ENCODE measurements around the gene MAP1A.
A peak's percentile ranks its signal among the peaks of the same experiment; 100 is the strongest.

The MAP1A gene

GRCh38 chr15:43498990-43499389, 18.4 kb upstream of the MAP1A start:
- no peaks in the 10 kb centered on the region for H3K27me3 Mint-ChIP-seq
- CTCF ChIA-PET = interaction anchor here (1.2 kb wide), 1 partner anchor 16 kb away, joined by 3 read pairs; no protein-coding TSS in a partner anchor
- DNase-seq = no peak
- H3K4me1 Mint-ChIP-seq = peaks cover under 1% of the 10 kb centered on the region
- no peaks in the 10 kb centered on the region for H3K9me3 Mint-ChIP-seq
- H3K36me3 Mint-ChIP-seq = peaks cover 2% of the 10 kb centered on the region
- no peak overlapping the region for H3K4me3 Mint-ChIP-seq
- H3K27ac Mint-ChIP-seq = no peak overlapping the region

- Mint-ChIP-seq H3K4me3 (no peak overlapping the region), H3K27ac (no peak overlapping the region), H3K9me3 (no peaks in the 10 kb centered on the region), H3K27me3 (no peaks in the 10 kb centered on the region), H3K4me1 (no peaks in the 10 kb centered on the region), H3K36me3 (peaks cover 2% of the 10 kb centered on the region)
- CTCF ChIA-PET = interaction anchor here (1.2 to 1.4 kb wide), 2 partner anchors 11 to 15 kb away, joined by 3 to 5 read pairs; no protein-coding TSS in a partner anchor
- DNase-seq = no peak
Measured at GRCh38 chr15:43499635-43500034, 17.8 kb upstream of the MAP1A start.

GRCh38 chr15:43505738-43506137, 11.7 kb upstream of the MAP1A start:
- no peak overlapping the region for H3K4me3 Mint-ChIP-seq
- no peaks in the 10 kb centered on the region for H3K27me3 Mint-ChIP-seq
- H3K9me3 Mint-ChIP-seq = no peaks in the 10 kb centered on the region
- H3K4me1 Mint-ChIP-seq = peaks cover 19% of the 10 kb centered on the region
- CTCF ChIA-PET = no interaction called here
- H3K27ac Mint-ChIP-seq = no peak overlapping the region
- no peak for DNase-seq
- H3K36me3 Mint-ChIP-seq = no peaks in the 10 kb centered on the region

- H3K9me3 Mint-ChIP-seq = no peaks in the 10 kb centered on the region
- peaks cover 44% of the 10 kb centered on the region for H3K4me1 Mint-ChIP-seq
- H3K36me3 Mint-ChIP-seq = peaks cover 1% of the 10 kb centered on the region
- H3K27me3 Mint-ChIP-seq = peaks cover 9% of the 10 kb centered on the region
- no peak for DNase-seq
- CTCF ChIA-PET = no interaction called here
- H3K27ac Mint-ChIP-seq = no peak overlapping the region
- no peak overlapping the region for H3K4me3 Mint-ChIP-seq
Measured at GRCh38 chr15:43508421-43508820, 9.0 kb upstream of the MAP1A start.

- H3K27ac Mint-ChIP-seq = no peak overlapping the region
- peak overlapping the region; percentile 91 for H3K4me3 Mint-ChIP-seq
- H3K27me3 Mint-ChIP-seq = peaks cover 9% of the 10 kb centered on the region
- H3K9me3 Mint-ChIP-seq = no peaks in the 10 kb centered on the region
- peaks cover 3% of the 10 kb centered on the region for H3K36me3 Mint-ChIP-seq
- CTCF ChIA-PET = interaction anchor here (0.7 to 1.6 kb wide), 2 partner anchors 64 to 68 kb away, joined by 3 to 6 read pairs; no protein-coding TSS in a partner anchor
- DNase-seq = no peak
- H3K4me1 Mint-ChIP-seq = peaks cover 51% of the 10 kb centered on the region
Measured at GRCh38 chr15:43508991-43509659, 8.3 kb upstream of the MAP1A start.

- CTCF ChIA-PET = interaction anchor here (0.7 to 5.9 kb wide), 5 partner anchors 9 to 139 kb away, joined by 3 to 43 read pairs (median 6); partner anchors contain the start of genes TUBGCP4 and ZSCAN29
- Mint-ChIP-seq H3K9me3 (no peaks in the 10 kb centered on the region), H3K27ac (peak overlapping the region; percentile 96), H3K36me3 (peaks cover 3% of the 10 kb centered on the region), H3K4me3 (peak overlapping the region; percentile 91), H3K4me1 (peaks cover 57% of the 10 kb centered on the region), H3K27me3 (peaks cover 9% of the 10 kb centered on the region)
- no peak for DNase-seq
Measured at GRCh38 chr15:43509660-43510199, 7.7 kb upstream of the MAP1A start.

- peaks cover 9% of the 10 kb centered on the region for H3K27me3 Mint-ChIP-seq
- peaks cover 62% of the 10 kb centered on the region for H3K4me1 Mint-ChIP-seq
- peak overlapping the region; percentile 91 for H3K4me3 Mint-ChIP-seq
- H3K27ac Mint-ChIP-seq = peak overlapping the region; percentile 96
- CTCF ChIA-PET = interaction anchor here (0.6 to 5.9 kb wide), 10 partner anchors 10 to 266 kb away, joined by 3 to 43 read pairs (median 5); partner anchors contain the start of genes ELL3, TUBGCP4 and ZSCAN29
- peaks cover 3% of the 10 kb centered on the region for H3K36me3 Mint-ChIP-seq
- peak; percentile 98 for DNase-seq
- H3K9me3 Mint-ChIP-seq = no peaks in the 10 kb centered on the region
Measured at GRCh38 chr15:43510200-43511011, 7.0 kb upstream of the MAP1A start.

- Mint-ChIP-seq H3K36me3 (peaks cover 10% of the 10 kb centered on the region), H3K27ac (peak overlapping the region; percentile 60), H3K4me1 (peaks cover 70% of the 10 kb centered on the region), H3K9me3 (no peaks in the 10 kb centered on the region), H3K4me3 (peak overlapping the region; percentile 91), H3K27me3 (peaks cover 16% of the 10 kb centered on the region)
- DNase-seq = peak; percentile 54
- CTCF ChIA-PET = interaction anchor here (0.6 to 5.9 kb wide), 14 partner anchors 11 to 286 kb away, joined by 3 to 43 read pairs (median 4); partner anchors contain the start of genes ELL3, TUBGCP4 and ZSCAN29
Measured at GRCh38 chr15:43511012-43511885, 6.2 kb upstream of the MAP1A start.

GRCh38 chr15:43513550-43513949, 3.9 kb upstream of the MAP1A start:
- Mint-ChIP-seq H3K36me3 (peaks cover 12% of the 10 kb centered on the region), H3K4me1 (peaks cover 88% of the 10 kb centered on the region), H3K9me3 (no peaks in the 10 kb centered on the region), H3K27ac (peak overlapping the region; percentile 81), H3K4me3 (peak overlapping the region; percentile 24), H3K27me3 (peaks cover 39% of the 10 kb centered on the region)
- no peak for DNase-seq
- CTCF ChIA-PET = interaction anchor here (0.6 to 5.9 kb wide), 7 partner anchors 9 to 137 kb away, joined by 3 to 43 read pairs (median 6); no protein-coding TSS in a partner anchor

- peaks cover 48% of the 10 kb centered on the region for H3K27me3 Mint-ChIP-seq
- CTCF ChIA-PET = interaction anchor here (0.6 to 5.9 kb wide), 11 partner anchors 8 to 184 kb away, joined by 3 to 43 read pairs (median 4); partner anchors contain the start of gene LCMT2
- peaks cover 89% of the 10 kb centered on the region for H3K4me1 Mint-ChIP-seq
- H3K4me3 Mint-ChIP-seq = peak overlapping the region; percentile 24
- H3K27ac Mint-ChIP-seq = peak overlapping the region; percentile 81
- no peaks in the 10 kb centered on the region for H3K9me3 Mint-ChIP-seq
- peak; percentile 62 for DNase-seq
- H3K36me3 Mint-ChIP-seq = peaks cover 12% of the 10 kb centered on the region
Measured at GRCh38 chr15:43514241-43515057, 3.0 kb upstream of the MAP1A start.

GRCh38 chr15:43515741-43516140, 1.7 kb upstream of the MAP1A start:
- no peak for DNase-seq
- Mint-ChIP-seq H3K27me3 (peaks cover 60% of the 10 kb centered on the region), H3K27ac (no peak overlapping the region), H3K4me1 (peaks cover 77% of the 10 kb centered on the region), H3K36me3 (peaks cover 12% of the 10 kb centered on the region), H3K9me3 (no peaks in the 10 kb centered on the region), H3K4me3 (no peak overlapping the region)
- CTCF ChIA-PET = interaction anchor here (1.2 to 5.9 kb wide), 4 partner anchors 16 to 290 kb away, joined by 3 to 43 read pairs (median 4); no protein-coding TSS in a partner anchor

- CTCF ChIA-PET = interaction anchor here (1.2 to 1.7 kb wide), 2 partner anchors 32 to 291 kb away, joined by 3 to 5 read pairs; no protein-coding TSS in a partner anchor
- H3K9me3 Mint-ChIP-seq = no peaks in the 10 kb centered on the region
Measured at GRCh38 chr15:43516185-43516584, 1.2 kb upstream of the MAP1A start.

More at GRCh38 chr15:43516185-43516584, 1.2 kb upstream of the MAP1A start:
- Mint-ChIP-seq H3K4me3 (no peak overlapping the region), H3K27ac (peak overlapping the region; percentile 58), H3K36me3 (peaks cover 12% of the 10 kb centered on the region), H3K4me1 (peaks cover 74% of the 10 kb centered on the region), H3K27me3 (peaks cover 60% of the 10 kb centered on the region)
- no peak for DNase-seq
